Tibial nerve (tissue), 4 donors: ENCODE measurements around the gene CASKIN1.

Experiments used
- CTCF ChIP-seq, 5 experiments: fragments of 200-600 bp in 3 of 5; fragments of 450-650 bp in 2 of 5; sonication (generic) in 3 of 5; IDR thresholded peaks; one replicate each; pipeline ENCODE4 v1.5.1; 2016 to 2019; ENCODE audit warnings: antibody characterized with exemption in 5 of 5, mild to moderate bottlenecking in 3 of 5, moderate library complexity in 2 of 5
- EP300 ChIP-seq, 2 donors: sonication (generic); formaldehyde crosslinking; IDR thresholded peaks; one replicate each; pipeline ENCODE4 v1.6.1; 2017; ENCODE audit warnings: antibody characterized with exemption in 2 of 2, mild to moderate bottlenecking in 1 of 2
- POLR2A ChIP-seq, 2 donors: fragments of 450-650 bp; IDR thresholded peaks; one replicate each; pipeline ENCODE4 v1.6.1; 2017; ENCODE audit warnings: antibody characterized with exemption in 2 of 2, mild to moderate bottlenecking in 2 of 2, moderate library complexity in 2 of 2

- TF ChIP-seq POLR2A (IDR thresholded peaks at IDR 0.05), result no peak
- no peak for TF ChIP-seq EP300 (IDR thresholded peaks at IDR 0.05)
- no peak for TF ChIP-seq CTCF (IDR thresholded peaks at IDR 0.05)
Measured at GRCh38 chr16:2194166-2194834, 2.1 kb downstream of the CASKIN1 start.
